ENCODE data around the gene RNF26.

GRCh38 chr11:119295178-119295577 lies 39.1 kb upstream of the RNF26 start:
- TF ChIP-seq TAF1 (IDR thresholded peaks at IDR 0.05; ENCODE audit: borderline replicate concordance, low read depth, low read length) (no peak), JUND (IDR thresholded peaks at IDR 0.05) (no peak), POLR2AphosphoS5 (IDR thresholded peaks at IDR 0.05; ENCODE audit: low read depth, low read length) (no peak), CTCF (IDR thresholded peaks at IDR 0.05) (peak; percentile 28; the same call in 1 of the 2 replicates), EZH2phosphoT487 (IDR thresholded peaks at IDR 0.05; ENCODE audit: borderline replicate concordance, low read depth) (no peak), USF1 (IDR thresholded peaks at IDR 0.05; ENCODE audit: borderline replicate concordance, low read depth) (no peak), MXI1 (IDR thresholded peaks at IDR 0.05; ENCODE audit: low read depth, low read length) (no peak), EP300 (IDR thresholded peaks at IDR 0.05; ENCODE audit: borderline replicate concordance in 1 of 2, low read depth in 1 of 2, low read length in 1 of 2) (no peak), MEF2A (IDR thresholded peaks at IDR 0.05; ENCODE audit: borderline replicate concordance, low read depth) (no peak)
